A673 (cell line): ENCODE measurements around the gene OPRL1.

Experiments
- EZH2 ChIP-seq: fragments of 200-600 bp; sonication (generic); IDR thresholded peaks from 2 replicates; pipeline ENCODE4 v1.6.1; 2017; ENCODE audit warnings: borderline replicate concordance, low read depth, mild to moderate bottlenecking, mixed read lengths, antibody characterized with exemption, low read length; ENCODE audit not compliant: poor library complexity, severe bottlenecking
- TF ChIP-seq, protein P1 (sequence below): fragments of 300-800, 200-600 bp; sonication (generic); conservative IDR thresholded peaks from 2 replicates; pipeline ENCODE4 v1.5.1; 2017; ENCODE audit warnings: low read depth, mild to moderate bottlenecking, antibody characterized with exemption, low read length, moderate library complexity, mixed read lengths

DNA sequence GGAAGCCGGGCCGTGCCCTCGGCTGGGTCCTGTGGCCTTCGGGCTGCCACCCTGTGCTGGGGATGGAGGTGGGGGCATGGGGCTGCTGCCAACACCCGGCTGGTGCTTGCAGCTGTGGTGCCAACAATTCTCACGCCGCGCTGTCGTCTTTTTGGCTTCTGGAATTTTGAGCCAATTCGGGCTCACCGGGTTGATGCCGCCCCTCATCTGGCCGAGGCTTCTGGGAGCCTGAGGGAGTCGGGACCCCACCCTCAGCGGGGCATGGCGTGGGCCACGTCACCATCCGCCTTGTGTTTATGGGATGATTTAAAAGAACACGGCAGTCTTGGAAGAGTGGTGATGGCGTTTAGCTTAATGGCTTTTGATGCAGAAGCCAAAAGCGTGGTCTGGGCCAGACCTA lies 36.1 kb downstream of the OPRL1 start:
- TF ChIP-seq, protein P1, sequence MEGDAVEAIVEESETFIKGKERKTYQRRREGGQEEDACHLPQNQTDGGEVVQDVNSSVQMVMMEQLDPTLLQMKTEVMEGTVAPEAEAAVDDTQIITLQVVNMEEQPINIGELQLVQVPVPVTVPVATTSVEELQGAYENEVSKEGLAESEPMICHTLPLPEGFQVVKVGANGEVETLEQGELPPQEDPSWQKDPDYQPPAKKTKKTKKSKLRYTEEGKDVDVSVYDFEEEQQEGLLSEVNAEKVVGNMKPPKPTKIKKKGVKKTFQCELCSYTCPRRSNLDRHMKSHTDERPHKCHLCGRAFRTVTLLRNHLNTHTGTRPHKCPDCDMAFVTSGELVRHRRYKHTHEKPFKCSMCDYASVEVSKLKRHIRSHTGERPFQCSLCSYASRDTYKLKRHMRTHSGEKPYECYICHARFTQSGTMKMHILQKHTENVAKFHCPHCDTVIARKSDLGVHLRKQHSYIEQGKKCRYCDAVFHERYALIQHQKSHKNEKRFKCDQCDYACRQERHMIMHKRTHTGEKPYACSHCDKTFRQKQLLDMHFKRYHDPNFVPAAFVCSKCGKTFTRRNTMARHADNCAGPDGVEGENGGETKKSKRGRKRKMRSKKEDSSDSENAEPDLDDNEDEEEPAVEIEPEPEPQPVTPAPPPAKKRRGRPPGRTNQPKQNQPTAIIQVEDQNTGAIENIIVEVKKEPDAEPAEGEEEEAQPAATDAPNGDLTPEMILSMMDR: no peak
- no peak for TF ChIP-seq EZH2
